ENCODE measurements around the gene ADAM23. TPM values are rescaled to one million over a fixed set of nuclear protein-coding genes. Genes with fewer than 3 reads are reported as not detected.

ADAM23 gene
- total RNA-seq, 1 experiment from 2014 or later, result 7.0 TPM

Other genes starting within 250 kb of the ADAM23 start
- gene ZDBF2, start 168.9 kb upstream of the ADAM23 start, total RNA-seq (2014; rRNA removed; shearing (Covaris generic); ENCODE audit: low replicate concordance), result 4.0 and 7.9 TPM in 2 replicates
- gene FAM237A, start 199.0 kb downstream of the ADAM23 start, total RNA-seq (2014; rRNA removed; shearing (Covaris generic); ENCODE audit: low replicate concordance), result not detected in 2 replicates